WTC11 (cell line): Measurements from ENCODE around the gene ABL1.

ENCODE experiments used
- CTCF ChIP-seq: fragments of 200-600 bp; IDR thresholded peaks from 2 replicates; pipeline ENCODE4 v1.8.0; 2022; ENCODE audit warnings: antibody characterized with exemption
- MAX ChIP-seq: sonication (generic); formaldehyde crosslinking; IDR thresholded peaks from 2 replicates; pipeline ENCODE4 v1.8.0; 2022; ENCODE audit warnings: mild to moderate bottlenecking, missing genetic modification reagents
- USF1 ChIP-seq: sonication (generic); formaldehyde crosslinking; IDR thresholded peaks from 2 replicates; pipeline ENCODE4 v1.8.0; 2022; ENCODE audit warnings: mild to moderate bottlenecking, missing genetic modification reagents

DNA sequence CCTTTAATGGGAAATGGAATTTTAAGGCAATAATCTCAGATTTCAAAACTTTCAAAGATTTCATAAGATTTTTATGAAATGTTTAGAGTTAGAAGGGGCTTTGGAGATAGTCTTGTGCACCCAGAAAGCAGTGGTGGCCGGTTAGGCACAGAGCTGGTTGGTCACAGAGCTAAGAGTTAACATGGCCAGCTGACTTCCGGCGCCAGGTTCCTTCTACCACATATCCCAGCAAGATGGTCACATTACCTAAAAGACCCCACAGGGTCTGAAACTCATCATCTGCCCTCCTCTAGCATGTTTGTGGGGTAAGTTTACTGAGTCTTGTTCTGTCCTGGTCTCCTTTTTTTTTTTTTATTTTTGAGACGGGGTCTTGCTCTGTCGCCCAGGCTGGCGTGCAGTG lies 42.2 kb downstream of the ABL1 start:
- TF ChIP-seq CTCF (no peak), MAX (CRISPR knock-in tag) (no peak), USF1 (CRISPR knock-in tag) (no peak)
